Stimulated activated CD8-positive, alpha-beta memory T cell treated with anti-CD3 and anti-CD28 coated beads, Interleukin-12 subunit alpha, Interleukin-12 subunit beta, amount 100 ng/mL, for 4 hours (primary cell): ENCODE results near the gene SLC7A6.

ENCODE experiments used
- DNase-seq: peaks from one replicate; pipeline ENCODE4 v3.0.0-alpha.2; 2020; ENCODE audit warnings: low read depth

Gene SLC7A6

DNA sequence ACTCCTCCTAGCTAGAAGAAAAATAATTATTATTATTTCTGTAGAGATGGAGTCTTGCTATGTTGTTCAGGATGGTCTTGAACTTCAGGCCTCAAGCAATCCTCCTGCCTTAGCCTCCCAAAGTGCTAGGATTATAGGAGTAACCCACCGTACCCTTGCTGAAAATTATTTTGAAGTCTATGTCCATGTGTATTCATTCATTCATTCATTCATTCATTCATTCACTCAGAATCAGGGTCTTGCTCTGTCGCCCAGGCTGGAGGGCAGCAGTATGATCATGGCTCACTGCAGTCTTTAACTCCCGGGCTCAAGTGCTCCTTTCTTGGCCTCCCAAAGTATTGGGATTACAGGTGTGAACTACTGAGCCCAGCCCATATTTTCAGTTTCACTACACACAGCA lies 42.3 kb downstream of the SLC7A6 start:
- DNase-seq = no peak

DNA sequence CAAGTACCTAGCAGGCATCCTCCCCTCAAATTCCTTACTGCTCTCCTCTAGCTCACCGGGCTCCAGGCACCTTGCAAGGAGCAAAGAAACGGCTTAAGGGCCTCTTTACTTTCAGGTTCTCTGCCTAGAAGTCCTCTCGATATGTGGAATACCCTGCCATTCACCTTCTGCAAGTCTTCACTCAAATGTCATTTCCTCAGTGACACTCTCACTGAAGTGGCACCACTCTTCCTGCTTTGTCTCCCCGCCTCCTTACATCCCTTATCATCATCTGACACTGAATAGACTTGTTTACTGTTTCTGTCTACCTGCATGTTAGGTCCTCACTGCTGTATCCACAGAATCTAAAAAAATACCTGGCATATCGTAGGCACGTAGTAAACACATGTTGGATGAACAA lies 45.5 kb downstream of the SLC7A6 start:
- DNase-seq = no peak

DNA sequence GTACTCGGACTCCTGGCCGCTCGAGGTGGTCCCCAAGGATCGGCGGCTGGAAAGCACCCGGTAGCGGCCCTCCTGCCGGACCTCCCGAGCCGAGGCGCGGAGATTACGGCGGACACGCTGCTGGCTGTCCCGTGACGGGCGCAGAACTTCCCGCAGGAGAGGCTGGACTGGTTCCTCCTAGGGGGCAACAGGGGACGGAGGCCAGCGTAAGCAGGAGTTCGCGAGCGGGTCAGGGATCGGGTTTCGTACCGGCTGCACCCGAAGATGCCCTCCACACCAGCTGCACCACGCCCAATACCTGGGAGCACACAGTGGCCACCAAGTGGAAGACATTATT lies 46.1 kb downstream of the SLC7A6 start:
- DNase-seq = no peak

DNA sequence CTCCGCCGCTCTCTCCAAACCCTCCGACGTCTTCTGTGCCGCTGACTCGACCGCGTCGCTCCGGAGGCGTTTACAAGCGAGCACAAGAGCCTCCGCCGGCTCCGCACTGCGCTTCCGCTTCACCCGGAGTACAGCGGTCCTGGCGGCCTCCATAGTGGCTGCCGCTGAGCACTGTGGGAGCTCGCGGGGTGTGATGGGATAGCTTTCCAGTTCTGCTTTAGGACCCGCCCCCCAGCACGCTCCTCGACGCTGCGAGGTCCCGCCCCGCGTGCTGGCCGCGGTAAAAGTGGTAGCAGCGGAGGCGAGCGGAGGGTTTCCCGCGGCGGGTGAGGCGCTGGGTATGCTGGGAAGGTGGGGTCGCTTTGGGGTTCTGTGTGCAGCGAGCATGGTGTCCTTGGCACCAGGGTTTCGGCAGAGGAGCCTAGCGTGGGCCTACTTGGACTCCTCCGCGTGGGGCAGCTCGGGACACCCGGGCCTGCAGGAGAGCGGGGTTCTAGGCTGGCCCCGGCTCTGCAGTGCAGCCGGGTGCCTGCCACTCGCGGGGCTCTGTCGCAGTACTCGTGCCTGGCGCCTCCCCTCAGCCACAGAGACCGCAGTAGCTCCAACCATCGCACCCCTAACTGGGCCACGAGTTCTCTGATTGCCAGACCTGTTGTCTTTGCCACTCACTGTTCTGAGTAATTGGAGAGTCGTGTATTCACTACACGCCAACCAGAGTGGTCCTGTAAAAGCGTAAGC lies 46.6 kb downstream of the SLC7A6 start, which contains the start of the genes PRMT7 and SLC7A6OS:
Gene PRMT7 (plus strand): TSS at position 246 of the 738 bp plus-strand sequence. CDS start 4,961 bp downstream, outside the sequence.
Gene SLC7A6OS (minus strand): TSS at position 173 of the 738 bp plus-strand sequence. CDS start 20 bp downstream, at position 153.
- peak; percentile 83 for DNase-seq

DNA sequence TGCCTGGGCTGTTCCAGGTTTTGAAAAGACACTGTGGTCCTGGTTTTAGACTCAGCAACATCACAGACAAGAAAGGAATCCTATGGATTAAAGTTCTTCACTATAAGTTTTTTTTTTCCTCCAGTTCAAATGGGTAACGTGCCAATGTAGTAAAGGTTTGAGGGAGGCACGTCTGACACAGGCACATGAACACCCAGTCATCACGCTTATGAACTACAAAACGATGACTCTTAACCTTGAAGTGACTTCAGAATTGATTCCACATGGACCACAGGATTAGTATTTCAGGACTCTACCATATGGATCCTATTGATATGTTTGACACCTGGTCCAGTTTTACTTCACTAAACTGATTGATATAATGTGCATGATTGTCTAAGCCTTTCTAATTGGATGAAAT lies 48.8 kb downstream of the SLC7A6 start:
- DNase-seq = no peak

DNA sequence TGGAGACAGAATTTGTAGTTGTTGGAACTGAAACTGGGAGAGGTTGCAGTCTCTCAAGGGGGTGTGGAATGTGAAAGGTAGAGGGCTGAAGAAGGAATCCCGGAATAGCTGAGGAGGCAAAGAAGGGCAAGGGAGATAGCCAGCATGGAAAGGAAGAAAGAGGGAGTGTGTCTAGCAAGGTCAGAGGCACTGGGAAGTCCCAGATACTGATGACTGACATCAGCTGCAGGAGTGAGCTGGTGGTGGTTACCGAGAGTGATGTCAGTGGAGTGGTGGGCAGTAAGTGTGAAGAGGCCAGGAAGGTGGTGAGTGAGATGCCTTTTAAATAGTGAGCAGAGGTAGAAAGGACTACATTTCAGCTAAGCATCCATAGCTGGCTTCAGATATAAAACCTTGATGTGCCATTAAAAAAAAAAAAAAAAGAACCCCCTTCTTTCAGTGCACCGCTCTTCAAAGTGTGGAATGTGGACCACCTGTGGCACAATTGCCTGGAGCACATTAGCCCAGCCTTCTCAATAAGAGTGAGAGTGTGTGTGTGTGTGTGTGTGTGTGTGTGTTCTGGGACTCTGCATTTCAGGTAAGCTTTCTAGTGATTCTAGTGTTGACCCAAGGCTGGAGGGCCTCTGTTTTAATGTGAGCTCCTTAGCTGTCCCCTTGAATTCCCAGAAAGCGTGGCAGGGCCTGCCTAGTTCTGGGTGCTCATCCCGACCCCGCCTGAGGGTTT lies 55.0 kb downstream of the SLC7A6 start:
- no peak for DNase-seq

DNA sequence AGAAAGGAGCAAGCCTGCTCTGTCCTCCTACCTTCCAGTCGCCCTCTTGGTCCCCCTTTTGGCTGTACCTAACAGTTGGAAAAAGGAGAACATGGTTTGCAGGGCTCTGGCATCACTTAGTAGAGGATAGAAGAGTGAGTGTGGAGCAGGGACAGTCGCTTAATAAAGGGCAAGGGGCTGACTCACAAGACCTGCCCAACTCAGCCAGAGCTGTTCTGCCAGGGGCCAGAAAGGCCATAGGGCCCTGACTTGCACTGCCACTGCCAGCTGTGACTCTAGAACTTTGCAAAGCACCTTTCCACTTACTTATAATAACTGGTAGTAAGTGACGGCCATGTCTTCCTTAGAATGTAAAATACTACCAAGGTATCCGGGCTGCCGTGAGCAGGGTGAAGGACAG lies 60.0 kb downstream of the SLC7A6 start:
- DNase-seq = no peak

DNA sequence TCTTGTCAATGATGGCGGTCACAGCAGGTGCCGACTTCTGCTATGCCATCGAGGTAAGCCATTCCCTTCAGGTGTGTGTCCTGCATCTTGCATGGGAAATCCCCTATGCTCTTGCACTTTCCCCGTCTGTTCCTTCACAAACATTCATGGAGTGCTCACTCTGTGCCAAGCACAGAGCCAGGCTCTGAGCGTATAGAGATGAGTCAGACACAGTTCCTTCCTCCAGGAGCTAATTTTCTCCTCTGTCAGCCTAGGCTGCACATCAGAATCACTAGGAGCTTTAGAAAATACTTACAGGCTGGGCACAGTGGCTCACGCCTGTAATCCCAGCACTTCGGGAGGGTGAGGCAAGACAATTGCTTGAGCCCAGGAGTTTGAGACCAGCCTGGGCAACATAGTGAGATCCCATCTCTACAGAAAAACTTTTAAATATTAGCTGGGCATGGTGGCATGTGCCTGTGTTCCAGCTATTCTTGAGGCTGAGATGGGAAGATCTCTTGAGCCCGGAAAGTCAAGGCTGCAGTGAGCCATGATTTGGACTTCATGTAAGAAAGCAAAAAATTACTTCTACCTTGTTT lies 60.5 kb downstream of the SLC7A6 start:
- no peak for DNase-seq

DNA sequence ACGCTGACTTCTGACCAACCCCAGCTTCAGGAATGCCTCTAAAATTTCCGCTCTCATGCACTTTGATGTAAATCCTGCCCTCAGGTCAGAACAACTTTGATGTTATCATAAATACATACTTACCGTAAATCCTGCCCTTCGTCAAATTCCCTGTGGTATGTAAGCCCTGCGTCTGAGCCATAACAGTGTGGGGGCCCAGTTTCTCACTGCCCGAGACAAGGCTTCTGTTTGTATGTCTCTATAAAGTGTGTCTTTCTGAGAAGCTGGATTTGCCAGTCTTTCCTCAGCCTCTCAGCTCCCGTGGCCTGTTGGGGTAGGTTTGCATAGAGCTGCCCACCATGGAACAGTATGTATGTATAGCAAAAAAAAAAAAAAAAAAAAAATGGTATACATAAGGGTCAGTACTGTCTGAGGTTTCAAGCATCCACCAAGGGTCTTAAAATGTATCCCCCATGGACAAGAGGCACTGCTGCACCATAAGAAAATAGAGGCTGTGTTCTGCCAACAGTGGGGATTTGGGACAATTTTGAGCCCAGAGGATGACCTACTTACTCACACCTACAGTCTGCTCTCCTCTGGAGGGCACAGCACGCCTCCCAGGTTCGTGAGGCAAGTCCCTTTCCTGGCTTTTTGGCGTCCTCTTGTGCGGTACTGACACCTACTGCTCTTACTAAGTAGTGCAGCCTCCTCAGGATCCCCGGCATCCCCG lies 64.0 kb downstream of the SLC7A6 start:
- DNase-seq = peak; percentile 50

DNA sequence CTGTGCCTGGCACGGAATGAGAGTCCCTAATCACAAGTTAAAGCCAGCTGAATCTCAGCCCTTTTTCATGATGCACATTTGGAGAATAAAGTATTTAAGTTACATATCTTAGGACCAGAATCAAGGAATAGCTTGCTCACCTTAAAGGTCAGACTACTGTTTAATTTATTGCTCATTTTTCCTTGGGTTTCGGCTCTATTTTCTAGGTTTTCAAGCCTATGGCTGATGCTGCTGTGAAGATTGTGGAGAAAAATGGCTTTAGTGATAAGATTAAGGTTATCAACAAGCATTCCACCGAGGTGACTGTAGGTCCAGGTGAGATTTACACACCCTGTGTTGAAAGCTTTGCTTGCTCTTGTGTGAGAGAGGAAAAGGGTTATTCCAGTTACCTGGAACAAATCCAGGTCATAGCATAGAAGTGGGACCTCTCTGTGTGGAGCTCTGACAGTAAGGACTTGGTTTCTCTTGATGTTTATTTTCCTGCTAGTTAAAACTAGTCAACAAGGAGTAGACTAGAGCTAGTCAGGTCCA lies 64.6 kb downstream of the SLC7A6 start:
- DNase-seq = no peak

DNA sequence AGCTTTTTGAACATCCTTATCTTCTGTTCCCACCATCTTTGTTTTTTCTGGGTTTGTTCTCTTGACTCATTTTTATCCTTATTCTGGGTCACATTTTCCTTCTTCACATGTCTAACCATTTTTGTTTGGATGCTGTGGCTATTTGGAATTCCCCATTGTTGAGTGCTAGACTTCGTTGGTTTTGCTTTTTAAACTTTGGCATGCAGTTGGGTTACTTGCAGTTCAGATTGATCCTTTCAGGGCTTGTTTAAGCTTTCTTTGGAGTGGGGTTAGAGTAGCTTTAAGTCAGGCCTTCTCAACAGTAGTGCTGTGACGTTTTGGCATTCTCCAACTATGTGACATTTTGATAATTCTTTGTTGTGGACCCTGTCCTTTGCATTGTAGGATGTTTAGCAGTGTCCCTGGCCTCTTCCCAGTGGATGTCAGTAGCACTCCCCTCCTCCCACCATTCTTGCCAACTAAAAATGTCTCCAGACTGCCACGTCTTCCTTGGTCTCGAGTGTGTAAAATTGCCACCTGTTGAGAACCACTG lies 67.6 kb downstream of the SLC7A6 start:
- DNase-seq = no peak

DNA sequence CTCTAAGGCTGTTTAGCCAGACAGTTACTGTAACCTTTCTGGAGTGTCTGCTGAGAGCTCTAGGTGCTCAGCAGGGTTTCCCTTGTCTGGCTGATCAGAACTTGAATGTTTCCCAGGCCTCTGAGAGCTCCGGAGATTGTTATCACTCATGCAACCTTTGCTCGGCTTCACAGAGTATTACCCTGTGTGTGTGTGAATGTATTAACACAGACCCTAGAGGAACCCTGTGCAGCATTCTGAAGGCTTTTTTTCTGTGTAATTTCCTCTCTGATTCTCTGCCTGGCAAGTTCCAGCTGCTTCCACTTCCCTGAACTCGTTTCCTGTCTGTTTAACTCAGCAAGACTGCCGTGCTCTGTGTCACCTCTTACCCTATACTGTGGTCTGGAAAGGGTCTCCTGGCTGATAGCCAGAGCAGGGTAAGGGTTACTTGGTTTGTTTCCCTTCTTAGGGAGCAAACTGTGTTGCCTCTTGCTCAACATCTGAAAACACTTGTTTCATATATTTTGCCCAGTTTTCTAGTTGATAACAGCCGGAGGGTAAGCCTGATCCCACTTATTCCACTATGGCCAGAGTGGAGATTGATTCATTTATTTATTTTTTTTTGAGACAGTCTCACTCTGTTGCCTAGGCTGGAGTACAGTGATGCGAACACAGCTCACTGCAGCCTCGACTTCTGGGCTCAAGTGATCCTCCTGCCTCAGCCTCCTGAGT lies 68.2 kb downstream of the SLC7A6 start:
- no peak for DNase-seq

DNA sequence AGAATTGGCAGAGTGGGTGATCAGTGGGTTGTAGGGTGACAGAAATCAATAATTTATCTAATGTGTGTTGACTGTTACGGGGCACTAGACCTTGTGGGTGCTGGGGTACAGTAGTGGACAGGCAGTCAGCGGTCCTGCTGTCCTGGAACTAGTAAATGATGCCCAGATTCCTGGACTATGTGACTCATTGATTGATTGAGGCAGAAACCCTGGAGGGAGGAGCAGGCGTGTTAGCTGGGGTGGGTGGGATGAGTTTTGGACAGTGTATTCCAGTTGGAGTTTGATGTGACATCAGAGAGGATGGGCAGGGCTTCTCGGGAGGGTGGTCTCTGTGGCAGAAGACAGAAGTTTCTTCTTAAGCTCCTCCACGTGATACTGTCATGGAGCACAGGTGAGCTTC lies 70.8 kb downstream of the SLC7A6 start:
- no peak for DNase-seq

DNA sequence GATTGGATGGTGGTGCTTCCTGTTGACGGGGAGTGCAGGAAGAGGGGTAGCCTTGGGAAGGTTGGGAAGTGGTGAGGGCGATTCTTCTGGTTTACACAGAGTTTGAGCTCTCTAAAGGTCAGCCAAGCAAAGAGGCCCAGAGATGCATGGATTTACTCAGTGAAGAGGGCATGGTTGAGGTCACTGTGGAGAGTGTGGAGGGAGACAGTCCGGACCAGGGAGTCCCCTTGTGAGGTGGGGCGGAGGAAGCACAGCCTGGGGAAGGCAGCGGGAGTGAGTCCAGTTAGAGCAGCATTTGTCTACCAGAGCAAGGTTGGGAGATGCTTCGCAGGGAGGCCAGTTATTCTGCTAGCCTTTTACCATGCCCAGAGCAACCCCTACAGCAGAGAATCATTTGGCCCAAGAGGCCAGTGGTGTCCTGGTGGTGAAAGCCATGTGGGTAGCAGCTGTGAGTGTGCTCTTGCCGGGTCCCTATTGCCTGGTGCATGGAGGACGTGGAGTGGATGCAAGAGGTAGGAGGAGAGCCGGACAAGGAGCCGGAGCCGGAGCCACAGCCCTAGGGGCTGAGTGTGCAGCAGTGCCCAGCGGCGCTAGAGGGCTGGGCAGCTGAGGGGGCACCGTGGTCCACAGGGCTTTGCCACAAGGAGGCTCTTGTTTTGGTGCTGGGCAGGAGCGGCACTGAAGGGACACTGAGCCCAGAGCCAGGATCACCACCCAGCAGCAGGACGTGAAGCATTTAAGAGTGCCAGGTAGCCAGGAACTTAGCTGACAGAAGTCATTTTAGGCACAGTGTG lies 74.2 kb downstream of the SLC7A6 start:
- DNase-seq = no peak

DNA sequence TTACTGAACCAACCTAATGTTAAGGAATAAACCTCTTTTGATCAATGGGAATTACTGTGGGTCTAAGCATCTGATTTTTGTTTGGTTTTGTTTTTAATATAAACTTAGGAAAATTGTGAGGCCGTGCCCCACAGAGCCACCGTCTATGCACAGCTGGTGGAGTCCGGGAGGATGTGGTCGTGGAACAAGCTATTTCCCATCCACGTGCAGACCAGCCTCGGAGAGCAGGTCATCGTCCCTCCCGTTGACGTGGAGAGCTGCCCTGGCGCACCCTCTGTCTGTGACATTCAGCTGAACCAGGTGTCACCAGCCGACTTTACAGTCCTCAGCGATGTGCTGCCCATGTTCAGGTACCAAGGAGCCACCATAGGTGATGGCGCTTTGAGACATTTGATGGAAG lies 74.9 kb downstream of the SLC7A6 start:
- no peak for DNase-seq

DNA sequence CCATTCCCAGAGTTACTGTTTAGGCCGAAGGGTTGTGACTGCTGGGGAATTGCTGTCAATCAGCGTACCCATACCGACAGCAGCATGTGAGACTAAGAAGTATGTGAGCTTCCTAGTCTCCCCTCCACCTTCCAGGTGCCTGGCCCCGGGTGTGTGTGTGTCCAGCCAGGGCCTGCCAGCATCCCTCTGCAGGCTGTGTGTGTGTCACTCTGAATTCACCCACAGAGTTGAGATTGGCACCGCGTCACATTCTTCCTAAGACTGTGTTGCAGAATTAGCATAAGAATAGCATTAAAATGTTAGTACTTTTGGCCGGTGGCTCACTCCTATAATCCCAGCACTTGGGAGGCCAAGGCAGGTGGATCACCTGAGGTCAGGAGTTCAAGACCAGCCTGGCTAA lies 78.3 kb downstream of the SLC7A6 start:
- no peak for DNase-seq

DNA sequence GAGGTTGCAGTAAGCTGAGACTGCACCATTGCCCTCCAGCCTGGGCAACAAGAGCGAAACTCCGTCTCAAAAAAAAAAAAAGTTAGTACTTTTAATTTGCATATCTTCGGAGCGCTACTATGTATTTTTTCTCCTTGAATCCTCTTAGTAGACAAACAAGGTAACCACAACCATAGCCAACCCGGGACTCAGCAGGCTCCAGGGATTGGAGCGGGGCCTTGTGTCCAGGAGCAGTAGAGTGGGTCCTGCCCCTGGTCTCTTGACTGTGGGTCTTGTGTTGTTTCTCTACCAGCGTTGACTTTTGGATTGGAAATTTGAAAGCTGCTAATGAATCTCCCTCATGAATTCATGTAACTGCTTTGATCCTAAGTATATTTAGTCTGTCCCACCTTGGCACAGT lies 78.8 kb downstream of the SLC7A6 start:
- DNase-seq = no peak

DNA sequence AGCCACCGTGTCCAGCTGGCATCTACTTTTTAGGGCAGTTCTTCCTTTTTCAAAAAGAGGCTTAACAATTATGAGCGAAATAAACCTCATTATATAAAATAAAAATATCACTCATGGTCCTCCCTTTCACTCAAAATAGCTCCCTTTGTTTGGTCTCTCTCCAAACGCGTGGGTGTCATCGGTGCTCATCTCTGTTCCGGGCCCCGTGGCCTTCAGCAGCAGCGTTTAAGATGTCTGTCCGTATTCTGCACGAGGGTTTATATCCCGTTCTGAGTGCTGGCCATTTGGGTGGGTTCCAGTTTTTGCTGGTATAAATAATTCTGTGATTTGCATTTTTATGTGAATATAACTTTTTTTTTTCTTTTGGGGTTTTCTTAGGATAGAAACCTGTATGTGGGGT lies 79.9 kb downstream of the SLC7A6 start:
- no peak for DNase-seq

DNA sequence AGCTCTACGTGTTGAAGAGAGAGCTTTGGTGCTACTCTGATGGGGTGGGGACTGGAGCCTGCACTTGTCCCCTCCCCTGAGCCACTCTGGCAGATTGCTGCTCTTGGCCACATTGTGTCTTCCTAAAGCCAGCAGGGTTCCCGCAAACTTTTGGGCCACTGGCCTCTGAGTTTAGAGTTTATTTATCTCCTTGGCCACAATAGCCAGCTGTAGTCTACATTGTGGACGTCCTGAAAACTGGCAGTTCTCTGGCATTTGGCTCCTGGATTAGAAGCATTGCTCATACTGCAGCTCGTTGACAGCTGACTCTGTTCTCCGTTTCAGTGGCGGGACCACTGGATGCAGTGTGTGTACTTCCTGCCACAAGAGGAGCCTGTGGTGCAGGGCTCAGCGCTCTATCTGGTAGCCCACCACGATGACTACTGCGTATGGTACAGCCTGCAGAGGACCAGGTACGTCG lies 81.1 kb downstream of the SLC7A6 start:
- no peak for DNase-seq

DNA sequence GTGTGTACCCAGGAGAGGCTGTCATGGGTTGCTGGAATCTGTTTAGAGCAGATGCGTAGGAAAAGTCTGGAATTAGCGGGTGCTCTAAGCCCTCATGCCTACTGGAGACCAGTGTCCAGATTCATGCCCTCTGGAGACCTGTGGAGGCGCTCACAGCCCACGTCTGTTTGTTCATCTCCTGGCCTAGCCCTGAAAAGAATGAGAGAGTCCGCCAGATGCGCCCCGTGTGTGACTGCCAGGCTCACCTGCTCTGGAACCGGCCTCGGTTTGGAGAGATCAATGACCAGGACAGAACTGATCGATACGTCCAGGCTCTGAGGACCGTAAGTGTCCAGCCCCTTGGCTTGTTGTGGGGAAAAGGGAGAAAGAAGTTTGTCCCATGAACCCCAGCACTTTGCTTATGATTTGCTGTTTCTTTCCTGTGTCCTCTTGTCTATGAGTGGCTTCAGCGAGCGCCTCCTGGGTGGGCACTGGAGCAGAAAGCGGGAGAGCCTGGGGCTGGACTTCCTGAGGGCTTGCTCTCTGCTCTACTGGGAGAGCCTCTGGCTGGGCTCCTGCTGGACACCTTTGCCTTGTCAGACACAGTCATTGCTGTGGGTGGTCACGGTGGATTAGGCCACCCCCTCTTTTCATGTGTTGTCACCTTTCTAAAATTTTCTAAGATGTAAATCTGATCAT lies 81.8 kb downstream of the SLC7A6 start:
- no peak for DNase-seq
